ENCODE results near the gene SNAPC4.

GRCh38 chr9:136399176-136400037 lies 563 bp downstream of the SNAPC4 start:
- no peak for TF ChIP-seq POLR2A (IDR thresholded peaks at IDR 0.05)
- no peak for TF ChIP-seq EP300 (IDR thresholded peaks at IDR 0.05; ENCODE audit: low read depth)
- no peak for TF ChIP-seq CTCF (IDR thresholded peaks at IDR 0.05)
- no peak for TF ChIP-seq POLR2AphosphoS5 (IDR thresholded peaks at IDR 0.05)

Measured in transverse colon (tissue), 4 donors.